ENCODE results near the gene TTYH1.

- no peak for TF ChIP-seq POLR2A (IDR thresholded peaks at IDR 0.05)
- no peak for TF ChIP-seq CTCF (IDR thresholded peaks at IDR 0.05)
These were observed 46.1 kb upstream of the TTYH1 start for GRCh38 chr19:54369082-54369687.
